Neural progenitor cell (in vitro differentiated cells): ENCODE measurements around the gene PTPA. TPM values are rescaled to one million over a fixed set of nuclear protein-coding genes. Genes with fewer than 3 reads are reported as not detected.

Source experiments
- DNase-seq: peaks from one replicate; pipeline ENCODE4 v3.0.0-alpha.2; 2016; ENCODE audit warnings: low spot score
- H2AFZ ChIP-seq: fragments of 200-600 bp; sonication (generic); replicated peaks from 2 replicates; pipeline ENCODE4 v1.6.1; 2016; ENCODE audit warnings: antibody characterized with exemption
- H3F3A ChIP-seq: fragments of 200-600 bp; sonication (generic); 2 replicates; pipeline ENCODE4 v1.6.1; 2016; ENCODE audit warnings: antibody characterized with exemption, low read depth
- H3K27ac ChIP-seq: fragments of 200-600 bp; sonication (generic); 2 replicates; pipeline ENCODE4 v1.5.1; 2016; ENCODE audit warnings: mild to moderate bottlenecking
- H3K27me3 ChIP-seq: fragments of 200-600 bp; sonication (generic); 2 replicates; pipeline ENCODE4 v1.6.1; 2016; ENCODE audit warnings: mild to moderate bottlenecking, moderate library complexity
- H3K36me3 ChIP-seq: fragments of 200-600 bp; sonication (generic); 2 replicates; pipeline ENCODE4 v1.5.1; 2016
- H3K4me1 ChIP-seq: fragments of 200-600 bp; sonication (generic); 2 replicates; pipeline ENCODE4 v1.6.1; 2016; ENCODE audit warnings: mixed run types
- H3K4me2 ChIP-seq: fragments of 200-600 bp; sonication (generic); 2 replicates; pipeline ENCODE4 v1.6.1; 2016
- H3K4me3 ChIP-seq: fragments of 200-600 bp; sonication (generic); 2 replicates; pipeline ENCODE4 v1.5.1; 2016
- H3K79me2 ChIP-seq: fragments of 200-600 bp; sonication (generic); 2 replicates; pipeline ENCODE4 v1.6.1; 2016; ENCODE audit warnings: low read depth
- H3K9ac ChIP-seq: fragments of 200-600 bp; sonication (generic); 2 replicates; pipeline ENCODE4 v1.6.1; 2016
- H3K9me3 ChIP-seq: fragments of 200-600 bp; sonication (generic); 2 replicates; pipeline ENCODE4 v1.5.1; 2016; ENCODE audit warnings: low read depth
- H4K20me1 ChIP-seq: fragments of 200-600 bp; sonication (generic); 2 replicates; pipeline ENCODE4 v1.6.1; 2016; ENCODE audit warnings: low read depth
- H3K27ac Mint-ChIP-seq: 3 replicates; pipeline ENCODE4 v1.8.0; 2021; ENCODE audit warnings: mixed read lengths
- H3K27me3 Mint-ChIP-seq: 2 replicates; pipeline ENCODE4 v1.8.0; 2022; ENCODE audit warnings: low read depth, mild to moderate bottlenecking, inconsistent platforms, moderate library complexity, mixed read lengths; ENCODE audit not compliant: insufficient read depth
- H3K36me3 Mint-ChIP-seq: 3 replicates; pipeline ENCODE4 v1.8.0; 2021; ENCODE audit warnings: mixed read lengths
- H3K4me1 Mint-ChIP-seq: 3 replicates; pipeline ENCODE4 v1.8.0; 2021; ENCODE audit warnings: mixed read lengths
- H3K4me3 Mint-ChIP-seq: 3 replicates; pipeline ENCODE4 v1.8.0; 2021; ENCODE audit warnings: mild to moderate bottlenecking, moderate library complexity, mixed read lengths
- H3K9me3 Mint-ChIP-seq: 3 replicates; pipeline ENCODE4 v1.8.0; 2020; ENCODE audit warnings: mixed read lengths
- EZH2 ChIP-seq: fragments of 200-600 bp; sonication (generic); IDR thresholded peaks from 2 replicates; pipeline ENCODE4 v1.6.1; 2017; ENCODE audit warnings: antibody characterized with exemption, mild to moderate bottlenecking, moderate library complexity
- EZH2phosphoT487 ChIP-seq: fragments of 200-600 bp; sonication (generic); IDR thresholded peaks from 2 replicates; pipeline ENCODE4 v1.6.1; 2017; ENCODE audit warnings: antibody characterized with exemption
- total RNA-seq: library from RNA; depleted of rRNA; stranded (reverse); fragments of >200 nt; gene quantifications from 2 replicates; pipeline ENCODE4 v1.2.3, GENCODE V29; 2015; ENCODE audit warnings: low replicate concordance
- TF ChIP-seq, protein P1 (sequence below): fragments of 200-600 bp; sonication (generic); IDR thresholded peaks from 2 replicates; pipeline ENCODE4 v1.5.1; 2017; ENCODE audit warnings: antibody characterized with exemption, mild to moderate bottlenecking

PTPA gene
- total RNA-seq, 1 donor from 2014 or later = 82.4 TPM

GRCh38 chr9:129181246-129181645, 70.0 kb downstream of the PTPA start:
- Mint-ChIP-seq H3K9me3 (no peaks in the 10 kb centered on the region), H3K4me1 (peaks cover 57% of the 10 kb centered on the region), H3K36me3 (no peaks in the 10 kb centered on the region), H3K27ac (no peak overlapping the region), H3K4me3 (peak overlapping the region; percentile 55), H3K27me3 (peaks cover 13% of the 10 kb centered on the region)
- no peak for DNase-seq
- Histone ChIP-seq H3F3A (peaks cover 38% of the 10 kb centered on the region), H3K4me1 (peaks cover 29% of the 10 kb centered on the region), H4K20me1 (peaks cover 14% of the 10 kb centered on the region), H3K27ac (no peak overlapping the region), H3K4me3 (no peak overlapping the region), H2AFZ (no peak overlapping the region), H3K4me2 (no peak overlapping the region), H3K27me3 (peaks cover 32% of the 10 kb centered on the region), H3K36me3 (no peaks in the 10 kb centered on the region), H3K9me3 (no peaks in the 10 kb centered on the region), H3K9ac (no peak overlapping the region), H3K79me2 (peaks cover 15% of the 10 kb centered on the region)
- TF ChIP-seq EZH2 = no peak
- TF ChIP-seq, protein P1, sequence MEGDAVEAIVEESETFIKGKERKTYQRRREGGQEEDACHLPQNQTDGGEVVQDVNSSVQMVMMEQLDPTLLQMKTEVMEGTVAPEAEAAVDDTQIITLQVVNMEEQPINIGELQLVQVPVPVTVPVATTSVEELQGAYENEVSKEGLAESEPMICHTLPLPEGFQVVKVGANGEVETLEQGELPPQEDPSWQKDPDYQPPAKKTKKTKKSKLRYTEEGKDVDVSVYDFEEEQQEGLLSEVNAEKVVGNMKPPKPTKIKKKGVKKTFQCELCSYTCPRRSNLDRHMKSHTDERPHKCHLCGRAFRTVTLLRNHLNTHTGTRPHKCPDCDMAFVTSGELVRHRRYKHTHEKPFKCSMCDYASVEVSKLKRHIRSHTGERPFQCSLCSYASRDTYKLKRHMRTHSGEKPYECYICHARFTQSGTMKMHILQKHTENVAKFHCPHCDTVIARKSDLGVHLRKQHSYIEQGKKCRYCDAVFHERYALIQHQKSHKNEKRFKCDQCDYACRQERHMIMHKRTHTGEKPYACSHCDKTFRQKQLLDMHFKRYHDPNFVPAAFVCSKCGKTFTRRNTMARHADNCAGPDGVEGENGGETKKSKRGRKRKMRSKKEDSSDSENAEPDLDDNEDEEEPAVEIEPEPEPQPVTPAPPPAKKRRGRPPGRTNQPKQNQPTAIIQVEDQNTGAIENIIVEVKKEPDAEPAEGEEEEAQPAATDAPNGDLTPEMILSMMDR = no peak
- TF ChIP-seq EZH2phosphoT487 = no peak

GRCh38 chr9:129182122-129182521, 70.9 kb downstream of the PTPA start:
- H3K27ac Mint-ChIP-seq = peak overlapping the region; percentile 68
- peaks cover 13% of the 10 kb centered on the region for H3K27me3 Mint-ChIP-seq
- no peak overlapping the region for H3K4me3 ChIP-seq
- no peak for DNase-seq
- TF ChIP-seq EZH2 (no peak), EZH2phosphoT487 (no peak)
- TF ChIP-seq, protein P1 = no peak
- peaks cover 57% of the 10 kb centered on the region for H3K4me1 Mint-ChIP-seq
- H3K9ac ChIP-seq = no peak overlapping the region
- H3K4me1 ChIP-seq = peaks cover 29% of the 10 kb centered on the region
- no peak overlapping the region for H2AFZ ChIP-seq
- no peak overlapping the region for H3K27ac ChIP-seq
- no peak overlapping the region for H3K4me2 ChIP-seq
- no peak overlapping the region for H3K4me3 Mint-ChIP-seq
- H3K9me3 ChIP-seq = no peaks in the 10 kb centered on the region
- H3K36me3 ChIP-seq = no peaks in the 10 kb centered on the region
- H3K27me3 ChIP-seq = peaks cover 32% of the 10 kb centered on the region
- no peaks in the 10 kb centered on the region for H3K9me3 Mint-ChIP-seq
- H3F3A ChIP-seq = peaks cover 37% of the 10 kb centered on the region
- H3K36me3 Mint-ChIP-seq = no peaks in the 10 kb centered on the region
- peaks cover 6% of the 10 kb centered on the region for H3K79me2 ChIP-seq
- H4K20me1 ChIP-seq = peaks cover 5% of the 10 kb centered on the region

GRCh38 chr9:129182625-129183494, 71.6 kb downstream of the PTPA start:
- Mint-ChIP-seq H3K4me1 (peaks cover 57% of the 10 kb centered on the region), H3K27me3 (peaks cover 13% of the 10 kb centered on the region), H3K36me3 (no peaks in the 10 kb centered on the region), H3K27ac (no peak overlapping the region), H3K4me3 (no peak overlapping the region), H3K9me3 (no peaks in the 10 kb centered on the region)
- Histone ChIP-seq H3K9me3 (no peaks in the 10 kb centered on the region), H3K79me2 (peaks cover 2% of the 10 kb centered on the region), H3K4me2 (peak overlapping the region; percentile 34), H3K27ac (no peak overlapping the region), H3K9ac (no peak overlapping the region), H3K4me3 (no peak overlapping the region), H4K20me1 (peaks cover 2% of the 10 kb centered on the region), H3K4me1 (peaks cover 29% of the 10 kb centered on the region), H3F3A (peaks cover 37% of the 10 kb centered on the region), H3K36me3 (no peaks in the 10 kb centered on the region), H2AFZ (no peak overlapping the region), H3K27me3 (peaks cover 32% of the 10 kb centered on the region)
- TF ChIP-seq, protein P1 = peak; percentile 70
- TF ChIP-seq EZH2 (no peak), EZH2phosphoT487 (no peak)
- DNase-seq = peak; percentile 86
